Uterus (tissue), 2 donors: Measurements from ENCODE around the gene C1orf52.

Source experiments
- CTCF ChIP-seq, 4 experiments: fragments of 200-600 bp in 2 of 4; fragments of 450-650 bp in 2 of 4; sonication (generic) in 2 of 4; IDR thresholded peaks; one replicate each; pipeline ENCODE4 v1.5.1; 2016 to 2019; ENCODE audit warnings: antibody characterized with exemption in 4 of 4, mild to moderate bottlenecking in 2 of 4, moderate library complexity in 1 of 4
- POLR2A ChIP-seq, 2 donors: fragments of 450-650 bp; IDR thresholded peaks; one replicate each; pipeline ENCODE4 v1.6.1; 2016; ENCODE audit warnings: antibody characterized with exemption in 2 of 2, mild to moderate bottlenecking in 1 of 2, moderate library complexity in 1 of 2

DNA sequence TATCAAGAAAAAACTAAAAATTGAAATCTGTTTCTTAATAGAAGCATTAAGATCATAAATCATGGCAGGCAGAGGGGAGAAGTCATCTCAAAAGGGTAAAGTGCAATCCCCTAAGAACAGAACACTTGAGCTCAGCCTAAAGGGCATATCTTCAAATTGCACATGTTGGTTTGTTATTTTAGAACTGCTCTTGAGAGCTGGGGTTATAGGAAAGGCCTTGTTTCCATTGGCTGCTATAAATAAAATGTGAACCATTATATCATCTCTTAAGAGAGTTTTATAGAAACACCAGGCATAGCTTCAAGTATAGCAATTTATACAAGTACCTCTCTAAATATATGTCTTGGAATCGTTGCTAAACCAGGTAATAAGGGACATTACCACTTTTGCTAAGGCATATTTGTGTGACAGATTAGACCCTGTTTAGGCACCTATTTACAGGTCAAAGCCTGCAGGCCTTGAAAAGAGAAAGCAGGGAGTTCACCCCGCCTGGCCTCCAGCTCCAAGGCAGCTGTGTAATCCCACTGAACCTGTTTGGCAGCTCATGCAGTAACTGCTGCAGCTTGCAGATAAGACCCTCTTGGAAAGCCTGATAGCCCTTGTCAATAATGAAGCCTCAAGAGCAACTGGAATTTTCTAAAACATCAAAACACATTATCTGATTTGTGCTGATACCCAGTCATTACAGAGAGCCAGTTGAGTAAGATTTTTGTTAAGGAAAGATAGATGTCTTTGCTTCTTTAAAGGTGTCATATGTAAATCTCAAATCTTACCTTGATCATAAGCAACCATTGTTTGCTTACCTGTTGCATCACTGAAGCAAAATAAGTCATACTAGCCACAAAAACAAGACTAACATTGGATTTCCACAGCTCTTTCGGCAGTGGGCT is 34.5 kb downstream of the C1orf52 start:
- TF ChIP-seq CTCF (IDR thresholded peaks at IDR 0.05) (no peak), POLR2A (IDR thresholded peaks at IDR 0.05) (no peak)
